HEK293T (cell line): ENCODE measurements around the gene SALL1.

ENCODE experiments used
- CTCF ChIA-PET: fragments of 350-600 bp; formaldehyde crosslinking; extraction: SDS; loops from one replicate; lab custom pipeline; 2021; ENCODE audit warnings: antibody characterized with exemption, inconsistent platforms; lab: Yijun Ruan, JAX
- POLR2A ChIA-PET: fragments of 350-600 bp; formaldehyde crosslinking; extraction: SDS; loops from one replicate; lab custom pipeline; 2020; ENCODE audit warnings: antibody characterized with exemption, inconsistent platforms; lab: Yijun Ruan, JAX
- DNase-seq: peaks from one replicate; pipeline ENCODE4 v3.0.0; 2012; ENCODE audit warnings: mixed read lengths; ENCODE audit errors: extremely low spot score
- ARNT ChIP-seq: fragments of 450-650 bp; IDR thresholded peaks from 2 replicates; pipeline ENCODE4 v1.6.1; 2017; ENCODE audit warnings: mild to moderate bottlenecking
- BHLHE40 ChIP-seq: fragments of 450-650 bp; IDR thresholded peaks from 2 replicates; pipeline ENCODE4 v1.6.1; 2016; ENCODE audit warnings: mild to moderate bottlenecking, moderate library complexity, borderline replicate concordance
- CTBP1 ChIP-seq: fragments of 450-650 bp; IDR thresholded peaks from 2 replicates; pipeline ENCODE4 v1.6.1; 2016; ENCODE audit warnings: borderline replicate concordance
- ELF4 ChIP-seq: fragments of 450-650 bp; IDR thresholded peaks from 2 replicates; pipeline ENCODE4 v1.6.1; 2017; ENCODE audit warnings: antibody characterized with exemption
- FOXA1 ChIP-seq: fragments of 450-650 bp; IDR thresholded peaks from 2 replicates; pipeline ENCODE4 v1.6.1; 2016; ENCODE audit warnings: mild to moderate bottlenecking
- FOXK2 ChIP-seq: fragments of 450-650 bp; IDR thresholded peaks from 2 replicates; pipeline ENCODE4 v1.6.1; 2016; ENCODE audit warnings: mild to moderate bottlenecking
- FOXM1 ChIP-seq: fragments of 450-650 bp; IDR thresholded peaks from 2 replicates; pipeline ENCODE4 v1.6.1; 2017; ENCODE audit warnings: mild to moderate bottlenecking, borderline replicate concordance
- HDGF ChIP-seq: fragments of 450-650 bp; IDR thresholded peaks from 2 replicates; pipeline ENCODE4 v1.6.1; 2017; ENCODE audit warnings: antibody characterized with exemption, borderline replicate concordance
- L3MBTL2 ChIP-seq: fragments of 450-650 bp; conservative IDR thresholded peaks from 2 replicates; pipeline ENCODE4 v1.6.1; 2016; ENCODE audit warnings: mild to moderate bottlenecking
- LEF1 ChIP-seq: fragments of 450-650 bp; IDR thresholded peaks from 2 replicates; pipeline ENCODE4 v1.6.1; 2017; ENCODE audit warnings: mild to moderate bottlenecking, borderline replicate concordance
- NFRKB ChIP-seq: fragments of 450-650 bp; IDR thresholded peaks from 2 replicates; pipeline ENCODE4 v1.6.1; 2016; ENCODE audit warnings: mild to moderate bottlenecking, moderate library complexity
- SP1 ChIP-seq: fragments of 450-650 bp; IDR thresholded peaks from 2 replicates; pipeline ENCODE4 v1.6.1; 2017
- SUZ12 ChIP-seq: fragments of 450-650 bp; IDR thresholded peaks from 2 replicates; pipeline ENCODE4 v1.6.1; 2016; ENCODE audit warnings: mild to moderate bottlenecking
- TARDBP ChIP-seq: fragments of 450-650 bp; IDR thresholded peaks from 2 replicates; pipeline ENCODE4 v1.6.1; 2016
- ZNF384 ChIP-seq: fragments of 450-650 bp; IDR thresholded peaks from 2 replicates; pipeline ENCODE4 v1.6.1; 2016
- TF ChIP-seq, protein P1 (sequence below): fragments of 450-650 bp; IDR thresholded peaks from 2 replicates; pipeline ENCODE4 v1.6.1; 2016

Gene SALL1

GRCh38 chr16:51166091-51166490 is 15.0 kb upstream of the SALL1 start:
- DNase-seq = no peak
- CTCF ChIA-PET = no interaction called here
- TF ChIP-seq CTBP1 (no peak), NFRKB (no peak), SUZ12 (no peak), SP1 (no peak), L3MBTL2 (no peak), TARDBP (no peak), ELF4 (no peak)
- TF ChIP-seq, protein P1, sequence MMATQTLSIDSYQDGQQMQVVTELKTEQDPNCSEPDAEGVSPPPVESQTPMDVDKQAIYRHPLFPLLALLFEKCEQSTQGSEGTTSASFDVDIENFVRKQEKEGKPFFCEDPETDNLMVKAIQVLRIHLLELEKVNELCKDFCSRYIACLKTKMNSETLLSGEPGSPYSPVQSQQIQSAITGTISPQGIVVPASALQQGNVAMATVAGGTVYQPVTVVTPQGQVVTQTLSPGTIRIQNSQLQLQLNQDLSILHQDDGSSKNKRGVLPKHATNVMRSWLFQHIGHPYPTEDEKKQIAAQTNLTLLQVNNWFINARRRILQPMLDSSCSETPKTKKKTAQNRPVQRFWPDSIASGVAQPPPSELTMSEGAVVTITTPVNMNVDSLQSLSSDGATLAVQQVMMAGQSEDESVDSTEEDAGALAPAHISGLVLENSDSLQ = no peak
- POLR2A ChIA-PET = no interaction called here

DNA sequence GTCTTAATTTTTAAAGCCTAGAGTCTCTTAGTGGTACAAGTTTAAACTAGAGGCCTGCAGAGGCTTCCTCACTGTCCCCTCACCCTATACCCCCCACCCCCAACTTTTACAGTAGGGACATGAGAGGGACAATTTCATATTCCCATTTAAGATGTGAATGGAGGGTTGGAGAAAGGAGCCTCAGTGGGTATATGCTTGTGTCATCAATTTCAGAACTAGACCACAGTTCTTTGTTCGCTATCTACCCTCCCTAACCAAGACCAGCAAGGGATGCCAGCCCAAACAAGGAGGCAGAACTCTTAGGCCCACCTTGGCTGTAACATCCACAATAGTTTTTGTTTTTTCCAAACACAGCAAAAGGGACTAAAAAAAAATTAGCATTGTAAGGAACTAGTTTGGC is 14.0 kb upstream of the SALL1 start:
- DNase-seq = no peak
- CTCF ChIA-PET = no interaction called here
- POLR2A ChIA-PET = no interaction called here
- TF ChIP-seq FOXK2 (no peak), L3MBTL2 (no peak), CTBP1 (no peak), ARNT (no peak), BHLHE40 (no peak), ELF4 (no peak), TARDBP (no peak)

GRCh38 chr16:51164574-51164973 is 13.5 kb upstream of the SALL1 start:
- ChIA-PET POLR2A (no interaction called here), CTCF (no interaction called here)
- no peak for DNase-seq
- TF ChIP-seq, protein P1 = no peak
- TF ChIP-seq BHLHE40 (no peak), LEF1 (no peak), TARDBP (no peak)

DNA sequence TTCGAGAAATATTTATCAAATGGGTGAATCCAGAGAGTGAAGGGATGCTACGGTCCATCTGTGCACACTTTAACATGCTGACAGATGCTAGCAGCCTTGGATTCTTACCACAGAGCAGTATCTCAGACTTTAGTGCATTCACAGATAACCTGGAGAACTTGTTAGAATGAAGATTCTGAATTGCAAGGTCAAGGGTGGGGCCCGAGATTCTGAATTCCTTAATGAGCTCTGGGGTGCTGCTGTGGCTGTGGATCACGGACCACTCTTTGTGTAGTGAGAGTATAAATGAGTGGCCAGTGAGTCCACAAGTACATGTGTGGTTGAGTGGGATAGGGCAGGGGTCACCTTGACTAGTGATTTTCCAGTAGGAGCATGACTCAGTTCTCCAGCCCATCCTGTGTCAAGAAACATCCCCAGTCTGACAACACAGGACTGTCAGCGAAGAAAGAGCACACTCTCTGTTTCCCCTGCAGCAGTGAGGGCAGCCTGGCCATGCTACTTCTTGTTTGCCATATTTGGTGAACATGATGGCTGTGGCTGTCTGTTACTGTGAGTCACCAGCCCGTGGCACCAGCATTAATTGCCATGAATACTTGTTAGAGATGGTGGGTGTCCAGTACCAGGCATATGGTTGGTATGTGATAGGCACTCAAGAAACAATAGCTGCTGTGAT is 13.0 kb upstream of the SALL1 start:
- DNase-seq = no peak
- ChIA-PET CTCF (interaction anchor here (0.5 kb wide), 1 partner anchor 301 kb away, joined by 3 read pairs; no protein-coding TSS in a partner anchor), POLR2A (no interaction called here)
- TF ChIP-seq BHLHE40 = no peak
- TF ChIP-seq, protein P1 = no peak
- TF ChIP-seq ELF4 = no peak

DNA sequence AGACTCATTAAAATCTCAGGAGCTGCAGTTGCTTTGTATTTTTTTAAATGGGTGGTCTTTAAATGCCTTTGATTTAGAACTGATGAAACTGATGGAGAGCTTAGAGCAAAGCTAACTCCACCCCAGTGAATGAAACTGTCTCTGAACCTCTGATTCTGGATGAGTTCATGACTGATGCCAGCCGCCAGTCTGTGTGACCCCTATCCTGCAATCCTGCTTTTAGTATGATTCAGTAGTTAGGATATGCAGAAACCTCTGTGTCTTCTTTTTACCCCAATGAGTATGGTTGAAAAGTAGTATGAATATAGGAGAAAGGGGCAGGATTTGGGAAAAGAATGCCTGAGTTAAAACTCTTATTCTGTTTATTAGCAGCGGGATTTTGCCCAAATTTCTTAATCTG is 12.3 kb upstream of the SALL1 start:
- CTCF ChIA-PET = no interaction called here
- TF ChIP-seq L3MBTL2 (no peak), CTBP1 (no peak), HDGF (no peak), LEF1 (no peak), SP1 (no peak), FOXK2 (no peak), FOXM1 (no peak)
- no peak for DNase-seq
- POLR2A ChIA-PET = no interaction called here

DNA sequence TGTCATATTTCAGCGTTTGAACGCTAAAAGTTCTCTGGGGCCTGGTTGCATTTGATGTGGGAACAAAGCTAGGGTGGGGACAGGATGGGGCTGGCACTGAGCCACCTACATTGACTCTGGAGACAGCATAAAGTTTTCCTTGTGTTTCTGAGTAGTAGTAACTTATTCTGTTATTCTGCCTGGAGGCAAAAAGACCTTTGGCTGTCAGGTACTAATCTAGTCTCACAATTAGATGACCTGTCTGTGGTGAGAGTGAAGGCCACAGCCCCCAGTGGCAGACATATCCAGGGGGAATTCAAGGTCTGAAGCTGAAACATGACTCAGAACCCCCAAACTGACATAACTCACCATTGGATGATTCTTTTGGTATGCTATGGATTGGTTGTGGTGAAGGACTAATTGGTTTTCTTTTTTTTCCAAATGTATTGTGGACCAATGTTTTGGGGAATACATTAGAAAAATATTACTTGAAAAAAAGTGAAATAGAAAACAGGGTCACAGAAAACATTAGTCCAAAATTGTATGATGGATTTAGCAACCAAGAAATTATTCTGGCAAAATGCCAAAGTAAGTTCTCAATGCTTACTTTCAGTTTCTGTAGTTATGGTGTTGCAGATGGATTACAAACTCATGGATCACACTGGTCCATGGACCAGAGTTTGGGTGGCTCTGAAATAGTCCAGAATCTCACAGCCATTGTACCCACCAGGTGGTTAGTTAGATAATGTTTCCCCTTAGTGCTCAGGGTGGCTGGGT is 10.5 kb upstream of the SALL1 start:
- ChIA-PET POLR2A (interaction anchor here (0.8 kb wide), 1 partner anchor 9 kb away, joined by 3 read pairs; no protein-coding TSS in a partner anchor), CTCF (no interaction called here)
- TF ChIP-seq ZNF384 (no peak), SP1 (no peak), FOXK2 (no peak), NFRKB (no peak), CTBP1 (no peak), FOXM1 (no peak), HDGF (no peak), SUZ12 (no peak), L3MBTL2 (no peak), TARDBP (no peak), ELF4 (no peak), ARNT (no peak)
- TF ChIP-seq, protein P1 = no peak
- DNase-seq = no peak

DNA sequence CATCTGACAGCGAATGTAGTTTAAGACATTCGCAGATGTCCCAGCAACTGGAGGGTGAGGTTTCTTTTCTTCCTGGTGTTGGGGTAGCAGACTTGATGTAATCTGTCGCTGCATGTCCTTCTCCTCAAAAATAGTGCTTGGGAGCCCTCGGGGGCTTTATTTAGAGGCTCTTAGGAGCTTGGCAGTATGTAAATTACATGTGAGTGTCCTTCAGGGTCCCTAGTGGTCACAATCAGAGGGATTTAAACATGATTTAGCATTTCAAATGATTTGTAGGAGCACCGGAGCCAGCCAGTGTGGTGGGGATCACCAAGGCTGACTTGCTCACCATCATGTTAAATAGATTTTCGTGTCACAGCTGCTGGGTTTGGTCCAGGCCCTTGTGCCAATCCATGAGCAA is 8.8 kb upstream of the SALL1 start:
- ChIA-PET CTCF (no interaction called here), POLR2A (no interaction called here)
- DNase-seq = no peak
- no peak for TF ChIP-seq CTBP1
- no peak for TF ChIP-seq SUZ12
- TF ChIP-seq TARDBP = no peak
- TF ChIP-seq SP1 = no peak
- no peak for TF ChIP-seq FOXA1
- TF ChIP-seq, protein P1 = no peak
- TF ChIP-seq ARNT = no peak
- no peak for TF ChIP-seq NFRKB
- TF ChIP-seq ZNF384 = no peak
- TF ChIP-seq BHLHE40 = no peak
- no peak for TF ChIP-seq LEF1
- TF ChIP-seq L3MBTL2 = no peak
- no peak for TF ChIP-seq HDGF
- TF ChIP-seq FOXM1 = no peak
